ENCODE data around the gene OR5M8.

DNA sequence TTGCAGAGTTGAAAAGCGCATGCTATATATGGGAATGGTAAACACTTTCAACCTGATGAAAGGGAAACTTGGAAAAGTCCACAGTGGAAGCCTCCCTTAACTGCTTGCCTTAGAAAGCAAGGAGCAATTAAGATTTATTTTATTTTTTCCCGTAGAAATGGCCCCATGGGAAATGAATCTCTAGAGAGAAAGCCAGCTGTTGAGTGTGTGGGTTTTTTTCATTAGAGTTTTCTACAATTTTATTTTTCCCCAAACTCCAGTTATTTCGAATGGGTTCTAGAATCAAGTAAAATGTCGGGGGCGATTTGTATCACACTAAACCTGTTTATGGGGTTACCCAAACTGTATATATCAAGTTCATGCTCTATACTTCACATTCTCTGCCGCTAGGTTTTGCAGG is 17.9 kb downstream of the OR5M8 start, which contains the start of gene OR5M3:
- TF ChIP-seq SP2 (tag by site-specific recombination; IDR thresholded peaks at IDR 0.05) (no peak), ZNF707 (tag by site-specific recombination; IDR thresholded peaks at IDR 0.05) (no peak), TRIM28 (IDR thresholded peaks at IDR 0.05; ENCODE audit: borderline replicate concordance, low read length) (no peak), ZNF184 (tag by site-specific recombination; IDR thresholded peaks at IDR 0.05) (no peak), ZNF792 (tag by site-specific recombination; IDR thresholded peaks at IDR 0.05) (no peak), ZNF292 (tag by site-specific recombination; IDR thresholded peaks at IDR 0.05; ENCODE audit: borderline replicate concordance, low read depth) (no peak), KLF9 (tag by site-specific recombination; IDR thresholded peaks at IDR 0.05; ENCODE audit: low read depth) (no peak), ZNF24 (tag by site-specific recombination; IDR thresholded peaks at IDR 0.05) (no peak)
- TF ChIP-seq, protein P1, sequence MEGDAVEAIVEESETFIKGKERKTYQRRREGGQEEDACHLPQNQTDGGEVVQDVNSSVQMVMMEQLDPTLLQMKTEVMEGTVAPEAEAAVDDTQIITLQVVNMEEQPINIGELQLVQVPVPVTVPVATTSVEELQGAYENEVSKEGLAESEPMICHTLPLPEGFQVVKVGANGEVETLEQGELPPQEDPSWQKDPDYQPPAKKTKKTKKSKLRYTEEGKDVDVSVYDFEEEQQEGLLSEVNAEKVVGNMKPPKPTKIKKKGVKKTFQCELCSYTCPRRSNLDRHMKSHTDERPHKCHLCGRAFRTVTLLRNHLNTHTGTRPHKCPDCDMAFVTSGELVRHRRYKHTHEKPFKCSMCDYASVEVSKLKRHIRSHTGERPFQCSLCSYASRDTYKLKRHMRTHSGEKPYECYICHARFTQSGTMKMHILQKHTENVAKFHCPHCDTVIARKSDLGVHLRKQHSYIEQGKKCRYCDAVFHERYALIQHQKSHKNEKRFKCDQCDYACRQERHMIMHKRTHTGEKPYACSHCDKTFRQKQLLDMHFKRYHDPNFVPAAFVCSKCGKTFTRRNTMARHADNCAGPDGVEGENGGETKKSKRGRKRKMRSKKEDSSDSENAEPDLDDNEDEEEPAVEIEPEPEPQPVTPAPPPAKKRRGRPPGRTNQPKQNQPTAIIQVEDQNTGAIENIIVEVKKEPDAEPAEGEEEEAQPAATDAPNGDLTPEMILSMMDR (tag by site-specific recombination; IDR thresholded peaks at IDR 0.05): no peak
